Measurements from ENCODE around the gene NCBP2L. TPM values are rescaled to one million over a fixed set of nuclear protein-coding genes. Genes with fewer than 3 reads are reported as not detected.

NCBP2L gene
- total and polyA plus RNA-seq, 11 donors = not detected

DNA sequence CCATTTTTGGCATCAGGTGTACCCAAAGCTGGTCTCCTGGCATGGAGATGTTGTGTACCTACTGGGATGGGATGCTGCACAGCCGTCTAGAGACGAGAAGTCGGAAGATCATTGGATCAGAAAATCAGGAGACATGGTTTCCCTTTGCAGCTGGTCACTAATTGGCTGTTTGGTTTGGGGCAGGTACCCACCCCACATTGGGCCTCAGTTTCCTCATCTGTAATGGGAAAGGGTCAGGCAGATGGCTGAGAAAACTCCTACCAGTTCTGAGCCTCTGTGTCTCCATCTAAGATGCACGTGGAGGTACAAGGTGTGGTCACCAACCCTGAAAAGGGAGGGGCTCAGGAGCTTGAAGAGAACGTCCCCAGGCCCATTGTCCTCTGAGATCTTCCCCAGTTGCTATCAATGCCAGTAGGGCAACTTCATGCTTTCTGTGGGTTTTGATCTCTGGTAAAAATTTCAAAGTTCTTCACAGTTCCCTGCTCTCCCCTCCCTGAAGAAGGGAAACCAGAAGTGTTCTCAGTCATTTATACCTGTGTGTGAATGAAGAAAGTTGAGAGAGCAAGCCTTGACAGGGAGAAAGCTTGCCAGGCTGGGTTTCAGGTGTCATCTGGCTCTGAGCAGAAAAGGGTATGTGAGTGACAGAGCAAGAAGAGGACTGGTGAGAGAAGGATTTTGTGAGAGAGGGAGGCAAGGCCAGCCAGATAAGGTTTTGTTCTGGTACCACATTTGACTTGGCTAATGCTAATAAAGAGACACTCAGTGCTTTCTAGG, 17.0 kb upstream of the NCBP2L start:
- intact Hi-C loops (cut with DNase I) = loop anchor here in 1 of 10 donors (5.0 kb wide), 1 partner anchor 33 kb away; no protein-coding TSS in a partner anchor
- no peak overlapping the region for H3K4me3 ChIP-seq

DNA sequence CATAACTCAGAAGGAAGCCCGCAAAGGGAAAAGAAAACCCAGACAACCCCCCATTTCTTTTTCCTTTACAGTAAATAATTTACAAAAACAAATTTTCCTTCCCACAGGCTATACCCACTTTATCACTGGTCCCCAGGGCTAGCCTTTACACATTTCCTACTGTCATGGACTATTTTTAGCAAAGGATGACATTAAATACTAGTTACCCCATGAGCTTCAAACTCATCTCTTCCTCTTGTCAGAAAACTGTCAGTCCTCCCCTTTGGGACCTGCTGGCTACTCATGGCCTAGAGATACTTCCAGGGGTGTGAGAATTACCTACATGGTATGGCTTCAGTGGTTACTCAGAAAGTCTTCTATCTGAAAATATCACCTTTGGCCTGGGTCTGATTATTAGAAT, 13.9 kb upstream of the NCBP2L start:
- Histone ChIP-seq H3K4me3 (no peak overlapping the region), H3K9me3 (no peaks in the 10 kb centered on the region), H3K27me3 (peaks cover 0 to 22% (median 0%) of the 10 kb centered on the region in 9 donors), H3K4me1 (peaks cover 0 to 29% (median 5%) of the 10 kb centered on the region in 12 donors), H3K36me3 (no peaks in the 10 kb centered on the region), H3K27ac (no peak overlapping the region)
- no peak for DNase-seq
- ATAC-seq = peak in 1 of 4 donors; percentile 32
- WGBS, 4 donors = 74 to 79% (median 77%) methylated on average over 1 of the region's 1 CpG
- no peak for TF ChIP-seq POLR2A (IDR thresholded peaks at IDR 0.05)
- intact Hi-C loops (cut with DNase I) = loop anchor here in 1 of 10 donors (5.0 kb wide), 1 partner anchor 36 kb away; no protein-coding TSS in a partner anchor

More for the DNA sequence above, 17.0 kb upstream of the NCBP2L start:
- 77 to 96% (median 90%) methylated on average over 5 of the region's 5 CpGs for WGBS, 4 donors
- no peaks in the 10 kb centered on the region for H3K9me3 ChIP-seq
- peaks cover 0 to 17% (median 0%) of the 10 kb centered on the region in 9 donors for H3K27me3 ChIP-seq
- H3K4me1 ChIP-seq = peaks cover 0 to 31% (median 8%) of the 10 kb centered on the region in 12 donors
- no peaks in the 10 kb centered on the region for H3K36me3 ChIP-seq
- no peak for TF ChIP-seq POLR2A (IDR thresholded peaks at IDR 0.05)
- TF ChIP-seq, protein P1, sequence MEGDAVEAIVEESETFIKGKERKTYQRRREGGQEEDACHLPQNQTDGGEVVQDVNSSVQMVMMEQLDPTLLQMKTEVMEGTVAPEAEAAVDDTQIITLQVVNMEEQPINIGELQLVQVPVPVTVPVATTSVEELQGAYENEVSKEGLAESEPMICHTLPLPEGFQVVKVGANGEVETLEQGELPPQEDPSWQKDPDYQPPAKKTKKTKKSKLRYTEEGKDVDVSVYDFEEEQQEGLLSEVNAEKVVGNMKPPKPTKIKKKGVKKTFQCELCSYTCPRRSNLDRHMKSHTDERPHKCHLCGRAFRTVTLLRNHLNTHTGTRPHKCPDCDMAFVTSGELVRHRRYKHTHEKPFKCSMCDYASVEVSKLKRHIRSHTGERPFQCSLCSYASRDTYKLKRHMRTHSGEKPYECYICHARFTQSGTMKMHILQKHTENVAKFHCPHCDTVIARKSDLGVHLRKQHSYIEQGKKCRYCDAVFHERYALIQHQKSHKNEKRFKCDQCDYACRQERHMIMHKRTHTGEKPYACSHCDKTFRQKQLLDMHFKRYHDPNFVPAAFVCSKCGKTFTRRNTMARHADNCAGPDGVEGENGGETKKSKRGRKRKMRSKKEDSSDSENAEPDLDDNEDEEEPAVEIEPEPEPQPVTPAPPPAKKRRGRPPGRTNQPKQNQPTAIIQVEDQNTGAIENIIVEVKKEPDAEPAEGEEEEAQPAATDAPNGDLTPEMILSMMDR (IDR thresholded peaks at IDR 0.05) = no peak
- DNase-seq (no peak), ATAC-seq (no peak)
- no peak overlapping the region for H3K27ac ChIP-seq

DNA sequence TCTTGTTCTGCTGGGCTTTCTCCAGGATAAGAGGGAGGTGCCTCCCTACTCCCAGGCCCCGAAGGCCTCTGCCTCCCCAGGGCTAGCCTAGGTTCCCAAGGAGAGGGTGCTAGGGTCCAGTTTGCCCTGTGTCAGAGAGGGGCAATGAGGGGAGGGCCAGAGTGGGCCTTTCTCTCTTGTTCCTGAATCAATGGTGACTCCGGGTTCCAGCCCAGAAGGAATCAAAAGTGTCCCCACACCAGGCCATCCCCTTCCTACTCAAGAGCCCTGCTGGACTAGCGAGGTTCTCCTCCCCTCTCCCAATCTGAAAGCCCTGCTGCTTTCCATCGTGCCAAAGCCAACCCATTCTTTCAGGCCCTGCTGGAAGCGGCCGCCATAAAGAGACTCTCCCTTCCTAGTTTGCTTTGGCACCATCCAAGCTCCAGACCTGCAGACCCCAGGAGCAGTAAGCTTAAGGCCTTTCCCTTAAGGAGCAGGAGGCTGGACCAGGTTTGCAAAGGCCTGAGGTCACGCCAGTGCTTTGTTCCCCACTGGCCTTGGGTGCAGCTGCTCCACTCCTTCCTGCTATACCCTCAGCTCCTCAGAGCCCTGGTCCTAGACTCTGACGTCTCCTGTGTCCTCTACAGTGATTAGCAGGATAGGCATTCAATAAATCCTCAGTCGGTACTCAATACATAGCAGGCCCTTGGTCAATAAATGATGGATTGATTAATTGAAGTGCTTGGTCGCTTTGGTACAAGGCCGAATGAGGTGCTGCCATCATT, 12.5 kb upstream of the NCBP2L start:
- H3K9me3 ChIP-seq = no peaks in the 10 kb centered on the region
- TF ChIP-seq, protein P1 (IDR thresholded peaks at IDR 0.05) = no peak
- TF ChIP-seq POLR2A (IDR thresholded peaks at IDR 0.05) = no peak
- no peaks in the 10 kb centered on the region for H3K36me3 ChIP-seq
- intact Hi-C loops (cut with DNase I) = loop anchor here in 1 of 10 donors (5.0 kb wide), 1 partner anchor 38 kb away; no protein-coding TSS in a partner anchor
- 75 to 97% (median 89%) methylated on average over 11 of the region's 11 CpGs for WGBS, 4 donors
- peaks cover 0 to 29% (median 5%) of the 10 kb centered on the region in 12 donors for H3K4me1 ChIP-seq
- DNase-seq (no peak), ATAC-seq (no peak)
- peaks cover 0 to 16% (median 0%) of the 10 kb centered on the region in 9 donors for H3K27me3 ChIP-seq
- H3K27ac ChIP-seq = no peak overlapping the region
- no peak overlapping the region for H3K4me3 ChIP-seq

DNA sequence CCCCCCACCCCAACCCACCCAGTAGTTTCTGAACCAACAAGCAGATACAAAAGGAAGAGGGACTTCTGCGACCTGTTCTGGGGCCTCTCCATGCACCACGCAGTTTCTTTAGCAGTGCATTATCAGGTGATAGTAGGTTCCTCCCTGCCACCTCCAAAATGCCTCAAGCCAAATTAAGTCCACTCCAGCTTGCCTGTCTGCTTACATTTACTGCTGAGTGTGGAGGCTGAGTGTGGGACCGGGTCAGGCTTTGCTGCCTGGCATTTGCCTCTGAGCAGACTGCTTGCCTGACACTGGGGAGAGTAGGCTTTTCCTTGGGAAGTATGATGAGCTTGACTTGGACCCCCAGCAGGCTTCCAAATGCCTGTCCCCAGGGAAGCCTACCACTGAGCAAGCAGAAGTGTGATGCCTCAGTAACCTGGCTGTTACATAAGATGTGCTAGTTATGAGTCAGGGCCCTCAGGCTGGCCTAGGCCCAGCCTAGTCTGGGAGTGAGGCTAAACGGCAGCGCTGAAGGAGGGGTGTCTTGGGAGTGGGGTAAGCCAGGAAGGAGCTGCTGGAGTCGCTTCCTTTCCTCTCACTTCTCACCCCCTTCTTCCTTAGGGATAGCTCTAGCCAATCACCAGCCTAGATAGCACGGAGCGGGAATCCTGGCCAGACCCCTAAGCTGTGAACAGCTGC, 10.9 kb upstream of the NCBP2L start:
- WGBS, 4 donors = 58 to 76% (median 65%) methylated on average over 8 of the region's 8 CpGs

More for the DNA sequence above, 10.9 kb upstream of the NCBP2L start:
- TF ChIP-seq POLR2A (IDR thresholded peaks at IDR 0.05) = no peak
- TF ChIP-seq, protein P1 (IDR thresholded peaks at IDR 0.05) = no peak
- DNase-seq (peak; percentile 46 to 76 (median 57)), ATAC-seq (peak; percentile 80 to 91 (median 87))
- Histone ChIP-seq H3K4me1 (peaks cover 0 to 29% (median 5%) of the 10 kb centered on the region in 12 donors), H3K4me3 (no peak overlapping the region), H3K9me3 (no peaks in the 10 kb centered on the region), H3K36me3 (peaks cover 0 to 3% (median 0%) of the 10 kb centered on the region in 9 donors), H3K27ac (peak overlapping the region in 6 of 12 donors; percentile 23 to 60 (median 32)), H3K27me3 (peaks cover 0 to 9% (median 0%) of the 10 kb centered on the region in 9 donors)
- intact Hi-C loops (cut with DNase I) = no loop called here

Data from heart left ventricle (tissue), 16 donors.